DMS 273 (cell line): ENCODE results near the gene GPATCH2.
"Not testable (repeated sequence)": the region's sequence is repeated elsewhere in the genome, so short reads cannot be mapped to it uniquely, and the experiment has no call there.

ENCODE experiments used
- DNase-seq: peaks from one replicate; lab custom pipeline; 2025; ENCODE audit not compliant: unreplicated experiment; lab: John Stamatoyannopoulos, UW

The GPATCH2 gene

GRCh38 chr1:217527151-217527550, 103.7 kb downstream of the GPATCH2 start:
- DNase-seq, result no peak

DNA sequence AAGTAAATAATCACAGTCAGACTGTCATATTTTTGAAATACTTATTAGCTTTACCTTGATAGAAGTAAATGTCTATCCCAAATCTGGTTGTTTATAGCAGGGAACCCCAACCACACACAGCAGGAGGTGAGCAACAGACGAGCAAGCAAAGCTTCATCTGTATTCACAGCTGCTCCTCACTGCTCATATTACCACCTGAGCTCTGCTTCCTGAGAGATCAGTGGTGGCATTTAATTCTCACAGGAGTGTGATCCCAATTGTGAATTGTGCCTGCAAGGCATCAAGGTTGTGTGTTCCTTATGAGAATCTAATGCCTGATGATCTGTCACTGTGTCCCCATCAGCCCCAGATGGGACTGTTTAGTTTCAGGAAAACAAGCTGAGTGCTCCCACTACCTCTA, 104.3 kb downstream of the GPATCH2 start:
- DNase-seq, result peak; percentile 48

- no peak for DNase-seq
Measured at GRCh38 chr1:217525773-217526490, 105.0 kb downstream of the GPATCH2 start.

GRCh38 chr1:217524787-217525520, 105.9 kb downstream of the GPATCH2 start:
- DNase-seq, result no peak

DNA sequence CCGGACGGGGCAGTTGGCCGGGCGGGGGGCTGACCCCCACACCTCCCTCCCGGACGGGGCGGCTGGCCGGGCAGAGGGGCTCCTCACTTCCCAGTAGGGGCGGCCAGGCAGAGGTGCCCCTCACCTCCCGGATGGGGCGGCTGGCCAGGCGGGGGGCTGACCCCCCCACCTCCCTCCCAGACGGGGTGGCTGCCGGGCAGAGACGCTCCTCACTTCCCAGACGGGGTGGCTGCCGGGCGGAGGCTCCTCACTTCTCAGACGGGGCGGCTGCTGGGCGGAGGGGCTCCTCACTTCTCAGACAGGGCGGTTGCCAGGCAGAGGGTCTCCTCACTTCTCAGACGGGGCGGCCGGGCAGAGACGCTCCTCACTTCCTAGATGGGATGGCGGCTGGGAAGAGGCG, 107.0 kb downstream of the GPATCH2 start:
- DNase-seq, result not testable (repeated sequence)

DNA sequence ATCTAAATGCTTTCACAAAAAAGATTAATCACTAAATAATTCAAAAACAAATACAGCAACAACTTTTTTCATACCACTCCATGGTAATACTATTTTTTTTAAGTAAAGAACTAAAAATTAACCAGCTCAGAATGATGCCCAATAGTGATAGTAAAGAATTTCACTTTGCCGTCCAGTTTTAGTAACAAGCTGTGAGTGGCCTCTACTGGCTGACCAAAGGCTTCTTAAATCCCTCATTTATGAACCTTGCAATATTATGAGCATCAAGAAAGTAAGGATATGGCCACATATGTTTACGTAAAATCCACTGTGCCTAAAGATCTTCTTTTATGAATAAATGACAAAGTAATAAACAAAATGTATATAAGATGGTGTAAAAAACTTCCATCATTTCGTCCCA, 108.6 kb downstream of the GPATCH2 start:
- DNase-seq, result no peak

DNA sequence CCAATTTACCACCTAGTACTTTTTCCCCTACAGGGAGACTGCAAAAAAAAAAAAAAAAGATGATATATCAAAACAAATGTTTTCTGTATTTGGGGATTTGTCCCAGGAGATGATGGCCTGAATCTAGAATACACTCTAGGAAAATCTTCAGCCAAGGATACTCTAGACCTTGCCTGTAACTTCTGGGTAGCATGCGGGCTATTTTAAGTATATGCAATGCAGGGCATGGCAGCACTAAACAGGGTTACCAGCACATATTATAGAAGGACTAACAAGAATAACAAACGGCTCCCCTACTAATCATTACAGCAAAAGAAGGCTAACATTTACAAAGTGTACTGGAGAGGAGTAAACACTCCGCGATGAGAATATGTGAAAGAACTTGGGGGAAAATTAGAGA, 109.6 kb downstream of the GPATCH2 start:
- DNase-seq, result no peak

GRCh38 chr1:217506878-217507277, 124.0 kb downstream of the GPATCH2 start:
- DNase-seq, result no peak

DNA sequence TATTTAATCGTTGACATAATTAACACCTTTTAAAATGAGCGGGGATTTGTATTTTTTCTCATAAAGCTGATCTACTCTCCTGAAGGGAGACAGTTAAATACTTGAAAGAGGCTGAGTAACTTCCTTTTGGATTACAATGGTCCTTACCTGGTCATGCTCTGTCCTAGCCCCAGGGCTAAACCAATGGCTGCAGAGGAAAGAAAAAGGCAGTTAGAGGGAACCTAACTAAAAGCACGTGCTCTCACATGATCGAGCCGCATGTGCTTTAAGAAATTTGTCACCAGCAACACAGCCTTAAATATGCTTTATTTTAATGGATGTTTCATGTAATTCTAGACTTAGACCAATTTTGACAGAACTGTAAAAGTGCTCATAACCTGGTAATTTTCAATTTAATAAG, 132.7 kb downstream of the GPATCH2 start:
- DNase-seq, result no peak

DNA sequence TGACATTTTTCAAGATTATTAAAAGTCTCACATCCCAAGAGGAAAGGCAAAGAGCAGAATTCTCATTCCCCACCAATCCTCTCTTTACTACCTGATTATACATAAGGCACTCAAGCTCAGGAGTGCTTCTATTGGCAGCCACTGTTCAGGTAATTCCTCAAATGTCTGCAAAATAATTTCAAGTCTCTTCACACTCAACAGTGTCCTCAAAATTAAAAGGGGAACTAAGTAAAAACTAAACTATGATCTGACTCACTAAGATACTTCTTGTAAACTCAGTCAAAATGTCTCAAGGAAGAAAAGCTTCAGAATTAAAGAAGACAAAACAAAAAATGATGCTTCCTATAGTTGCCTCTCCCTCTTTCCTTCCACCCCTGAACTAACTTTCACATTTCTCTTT, 135.6 kb downstream of the GPATCH2 start:
- DNase-seq, result no peak

- DNase-seq, result no peak
Measured at GRCh38 chr1:217494767-217495166, 136.1 kb downstream of the GPATCH2 start.

DNA sequence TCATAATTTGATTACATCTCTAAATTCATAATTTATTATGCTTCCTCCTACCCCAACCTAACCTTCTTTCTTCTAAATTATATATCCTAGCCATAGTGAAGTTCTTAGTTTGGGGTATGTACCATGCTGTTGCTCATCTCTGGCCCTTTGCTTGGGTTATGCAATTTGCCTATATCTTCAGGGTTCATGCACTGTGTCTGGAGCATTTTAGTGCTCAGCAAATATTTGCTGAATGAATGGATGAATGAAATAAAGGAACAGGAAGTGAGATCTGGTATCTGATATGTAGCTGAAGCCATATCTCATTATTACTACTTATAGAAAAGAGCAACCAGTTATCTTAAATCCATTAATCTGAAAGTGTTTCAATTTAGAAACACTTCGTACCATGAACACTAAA, 137.6 kb downstream of the GPATCH2 start:
- no peak for DNase-seq

GRCh38 chr1:217484871-217485270, 146.0 kb downstream of the GPATCH2 start:
- DNase-seq, result no peak

GRCh38 chr1:217482356-217483102, 148.4 kb downstream of the GPATCH2 start:
- DNase-seq, result no peak

GRCh38 chr1:217478450-217478849, 152.4 kb downstream of the GPATCH2 start:
- DNase-seq, result no peak

DNA sequence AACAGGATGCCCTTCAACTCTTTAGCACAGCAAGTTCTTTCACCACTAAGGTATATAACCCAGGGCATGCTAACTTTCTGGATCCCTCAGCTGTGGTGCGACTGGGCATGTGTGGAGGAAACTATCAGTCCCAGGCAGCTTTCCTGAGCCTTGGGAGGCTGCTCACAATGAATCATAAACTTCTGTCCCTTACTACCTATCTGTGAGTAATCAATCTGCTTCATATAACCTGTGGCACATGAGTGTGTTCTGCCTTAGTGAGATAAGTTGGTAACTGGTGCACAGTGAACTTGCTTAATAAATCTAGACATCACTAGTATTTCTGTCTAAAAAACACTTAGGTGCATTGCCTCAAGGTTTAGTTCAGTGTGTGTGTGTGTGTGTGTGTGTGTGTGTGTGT, 158.0 kb downstream of the GPATCH2 start:
- DNase-seq, result no peak

- DNase-seq, result no peak
Measured at GRCh38 chr1:217471403-217471802, 159.5 kb downstream of the GPATCH2 start.

- DNase-seq, result peak; percentile 10
Measured at GRCh38 chr1:217469983-217470382, 160.9 kb downstream of the GPATCH2 start.

DNA sequence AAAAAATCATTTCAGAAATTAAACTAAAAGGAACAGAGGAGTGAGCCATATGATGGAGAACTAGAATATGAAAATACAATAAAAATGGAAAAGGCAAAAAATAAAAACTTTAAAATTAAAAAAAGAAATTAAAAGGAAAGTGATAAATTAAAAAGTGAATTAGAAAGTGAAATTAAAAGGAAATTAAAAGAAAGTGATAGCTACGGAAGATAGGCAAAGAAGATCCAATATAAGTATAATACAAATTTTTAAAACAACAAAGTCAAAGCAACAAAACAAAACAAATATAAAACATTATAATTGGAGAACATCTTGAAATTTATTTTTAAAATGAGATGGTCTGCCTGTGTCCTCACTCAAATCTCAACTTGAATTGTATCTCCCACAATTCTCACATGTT, 165.8 kb downstream of the GPATCH2 start:
- DNase-seq, result no peak

DNA sequence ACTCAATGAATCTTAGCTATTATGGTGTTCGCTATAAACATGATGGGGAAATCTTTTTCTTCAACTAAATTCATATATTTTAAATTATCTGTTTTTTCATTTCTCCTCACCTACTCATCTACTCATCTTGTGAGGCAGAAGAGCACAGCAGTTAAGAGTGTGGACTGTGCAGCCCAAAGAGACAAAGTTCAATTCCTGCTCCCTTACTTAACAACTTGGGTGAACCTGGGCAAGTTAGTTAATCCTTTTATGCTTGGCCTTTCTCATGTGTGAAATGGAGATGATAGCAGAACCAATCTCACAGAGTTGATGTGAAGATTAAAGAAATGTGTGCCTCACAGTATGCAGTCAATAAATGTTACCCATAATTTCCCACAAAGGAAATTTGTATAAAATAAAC, 168.2 kb downstream of the GPATCH2 start:
- DNase-seq, result no peak

GRCh38 chr1:217462159-217462558, 168.7 kb downstream of the GPATCH2 start:
- no peak for DNase-seq

DNA sequence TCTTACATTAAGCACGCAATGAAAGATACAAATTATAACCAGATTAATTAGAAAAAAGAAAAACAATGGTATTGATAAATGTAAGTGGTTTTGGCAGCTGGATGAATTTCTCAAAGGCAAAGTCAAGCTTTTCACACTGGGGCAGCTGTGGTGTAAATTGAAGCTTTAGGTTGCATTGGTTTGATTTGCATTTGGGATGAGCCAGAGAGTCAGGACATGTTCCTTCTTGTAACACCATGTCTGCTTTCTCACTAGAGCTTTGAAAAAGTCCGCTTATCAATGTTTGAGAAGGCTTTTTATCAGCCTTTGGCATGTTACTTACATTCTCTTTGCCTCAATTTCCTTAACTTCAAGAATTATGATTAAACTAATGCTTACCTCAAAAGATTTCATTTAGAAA, 173.9 kb downstream of the GPATCH2 start:
- peak; percentile 10 for DNase-seq
